ENCODE data around the gene COPZ2.

- TF ChIP-seq, protein P1, sequence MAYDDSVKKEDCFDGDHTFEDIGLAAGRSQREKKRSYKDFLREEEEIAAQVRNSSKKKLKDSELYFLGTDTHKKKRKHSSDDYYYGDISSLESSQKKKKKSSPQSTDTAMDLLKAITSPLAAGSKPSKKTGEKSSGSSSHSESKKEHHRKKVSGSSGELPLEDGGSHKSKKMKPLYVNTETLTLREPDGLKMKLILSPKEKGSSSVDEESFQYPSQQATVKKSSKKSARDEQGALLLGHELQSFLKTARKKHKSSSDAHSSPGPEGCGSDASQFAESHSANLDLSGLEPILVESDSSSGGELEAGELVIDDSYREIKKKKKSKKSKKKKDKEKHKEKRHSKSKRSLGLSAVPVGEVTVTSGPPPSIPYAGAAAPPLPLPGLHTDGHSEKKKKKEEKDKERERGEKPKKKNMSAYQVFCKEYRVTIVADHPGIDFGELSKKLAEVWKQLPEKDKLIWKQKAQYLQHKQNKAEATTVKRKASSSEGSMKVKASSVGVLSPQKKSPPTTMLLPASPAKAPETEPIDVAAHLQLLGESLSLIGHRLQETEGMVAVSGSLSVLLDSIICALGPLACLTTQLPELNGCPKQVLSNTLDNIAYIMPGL (CRISPR knock-in tag; IDR thresholded peaks at IDR 0.05): no peak
- TF ChIP-seq POLR2AphosphoS2 (IDR thresholded peaks at IDR 0.05; ENCODE audit: low read length) (no peak), JUNB (CRISPR knock-in tag; conservative IDR thresholded peaks at IDR 0.05) (no peak), MYNN (IDR thresholded peaks at IDR 0.05) (no peak), MYNN (CRISPR knock-in tag; IDR thresholded peaks at IDR 0.05) (no peak), RAD21 (CRISPR knock-in tag; conservative IDR thresholded peaks at IDR 0.05 in 1 of 2, IDR thresholded peaks at IDR 0.05 in 1 of 2) (no peak), ATF2 (CRISPR knock-in tag; IDR thresholded peaks at IDR 0.05) (no peak), ZNF695 (CRISPR knock-in tag; IDR thresholded peaks at IDR 0.05) (no peak), KDM4B (IDR thresholded peaks at IDR 0.05; ENCODE audit: borderline replicate concordance in 2 of 2, low read depth in 1 of 2) (no peak), TAF1 (IDR thresholded peaks at IDR 0.05; ENCODE audit: control insufficient read depth, extremely low read depth, insufficient read depth, low read length, severe bottlenecking) (no peak), CBFA2T3 (IDR thresholded peaks at IDR 0.05) (no peak)
- TF ChIP-seq, protein P2, sequence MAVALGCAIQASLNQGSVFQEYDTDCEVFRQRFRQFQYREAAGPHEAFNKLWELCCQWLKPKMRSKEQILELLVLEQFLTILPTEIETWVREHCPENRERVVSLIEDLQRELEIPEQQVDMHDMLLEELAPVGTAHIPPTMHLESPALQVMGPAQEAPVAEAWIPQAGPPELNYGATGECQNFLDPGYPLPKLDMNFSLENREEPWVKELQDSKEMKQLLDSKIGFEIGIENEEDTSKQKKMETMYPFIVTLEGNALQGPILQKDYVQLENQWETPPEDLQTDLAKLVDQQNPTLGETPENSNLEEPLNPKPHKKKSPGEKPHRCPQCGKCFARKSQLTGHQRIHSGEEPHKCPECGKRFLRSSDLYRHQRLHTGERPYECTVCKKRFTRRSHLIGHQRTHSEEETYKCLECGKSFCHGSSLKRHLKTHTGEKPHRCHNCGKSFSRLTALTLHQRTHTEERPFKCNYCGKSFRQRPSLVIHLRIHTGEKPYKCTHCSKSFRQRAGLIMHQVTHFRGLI (CRISPR knock-in tag; IDR thresholded peaks at IDR 0.05): no peak
- TF ChIP-seq, protein P3, sequence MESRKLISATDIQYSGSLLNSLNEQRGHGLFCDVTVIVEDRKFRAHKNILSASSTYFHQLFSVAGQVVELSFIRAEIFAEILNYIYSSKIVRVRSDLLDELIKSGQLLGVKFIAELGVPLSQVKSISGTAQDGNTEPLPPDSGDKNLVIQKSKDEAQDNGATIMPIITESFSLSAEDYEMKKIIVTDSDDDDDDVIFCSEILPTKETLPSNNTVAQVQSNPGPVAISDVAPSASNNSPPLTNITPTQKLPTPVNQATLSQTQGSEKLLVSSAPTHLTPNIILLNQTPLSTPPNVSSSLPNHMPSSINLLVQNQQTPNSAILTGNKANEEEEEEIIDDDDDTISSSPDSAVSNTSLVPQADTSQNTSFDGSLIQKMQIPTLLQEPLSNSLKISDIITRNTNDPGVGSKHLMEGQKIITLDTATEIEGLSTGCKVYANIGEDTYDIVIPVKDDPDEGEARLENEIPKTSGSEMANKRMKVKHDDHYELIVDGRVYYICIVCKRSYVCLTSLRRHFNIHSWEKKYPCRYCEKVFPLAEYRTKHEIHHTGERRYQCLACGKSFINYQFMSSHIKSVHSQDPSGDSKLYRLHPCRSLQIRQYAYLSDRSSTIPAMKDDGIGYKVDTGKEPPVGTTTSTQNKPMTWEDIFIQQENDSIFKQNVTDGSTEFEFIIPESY (CRISPR knock-in tag; IDR thresholded peaks at IDR 0.05): no peak
- TF ChIP-seq, protein P4, sequence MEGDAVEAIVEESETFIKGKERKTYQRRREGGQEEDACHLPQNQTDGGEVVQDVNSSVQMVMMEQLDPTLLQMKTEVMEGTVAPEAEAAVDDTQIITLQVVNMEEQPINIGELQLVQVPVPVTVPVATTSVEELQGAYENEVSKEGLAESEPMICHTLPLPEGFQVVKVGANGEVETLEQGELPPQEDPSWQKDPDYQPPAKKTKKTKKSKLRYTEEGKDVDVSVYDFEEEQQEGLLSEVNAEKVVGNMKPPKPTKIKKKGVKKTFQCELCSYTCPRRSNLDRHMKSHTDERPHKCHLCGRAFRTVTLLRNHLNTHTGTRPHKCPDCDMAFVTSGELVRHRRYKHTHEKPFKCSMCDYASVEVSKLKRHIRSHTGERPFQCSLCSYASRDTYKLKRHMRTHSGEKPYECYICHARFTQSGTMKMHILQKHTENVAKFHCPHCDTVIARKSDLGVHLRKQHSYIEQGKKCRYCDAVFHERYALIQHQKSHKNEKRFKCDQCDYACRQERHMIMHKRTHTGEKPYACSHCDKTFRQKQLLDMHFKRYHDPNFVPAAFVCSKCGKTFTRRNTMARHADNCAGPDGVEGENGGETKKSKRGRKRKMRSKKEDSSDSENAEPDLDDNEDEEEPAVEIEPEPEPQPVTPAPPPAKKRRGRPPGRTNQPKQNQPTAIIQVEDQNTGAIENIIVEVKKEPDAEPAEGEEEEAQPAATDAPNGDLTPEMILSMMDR (IDR thresholded peaks at IDR 0.05 in 2 of 3, conservative IDR thresholded peaks at IDR 0.05 in 1 of 3; ENCODE audit: insufficient read depth in 2 of 3, low read depth in 1 of 3, low read length in 3 of 3): no peak
- TF ChIP-seq, protein P5, sequence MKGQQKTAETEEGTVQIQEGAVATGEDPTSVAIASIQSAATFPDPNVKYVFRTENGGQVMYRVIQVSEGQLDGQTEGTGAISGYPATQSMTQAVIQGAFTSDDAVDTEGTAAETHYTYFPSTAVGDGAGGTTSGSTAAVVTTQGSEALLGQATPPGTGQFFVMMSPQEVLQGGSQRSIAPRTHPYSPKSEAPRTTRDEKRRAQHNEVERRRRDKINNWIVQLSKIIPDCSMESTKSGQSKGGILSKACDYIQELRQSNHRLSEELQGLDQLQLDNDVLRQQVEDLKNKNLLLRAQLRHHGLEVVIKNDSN (CRISPR knock-in tag; IDR thresholded peaks at IDR 0.05): no peak
Measured at GRCh38 chr17:48067245-48067644, 29.6 kb upstream of the COPZ2 start.

Measured in K562 (cell line).